SK-N-SH (cell line): ENCODE measurements around the gene AQP5. TPM values are rescaled to one million over a fixed set of nuclear protein-coding genes. Genes with fewer than 3 reads are reported as not detected.

Experiments
- CTCF ChIA-PET: fragments of 300-600, 350-600 bp; formaldehyde crosslinking; extraction: SDS; loops from one replicate; lab custom pipeline; 2021; lab: Yijun Ruan, JAX
- POLR2A ChIA-PET: fragments of 350-600 bp; sonication (Branson Sonifier 250); formaldehyde crosslinking; extraction: SDS; loops from one replicate; lab custom pipeline; 2020; ENCODE audit warnings: antibody characterized with exemption, inconsistent platforms; lab: Yijun Ruan, JAX
- DNase-seq: peaks from one replicate; pipeline ENCODE4 v3.0.0; 2012
- H2AFZ ChIP-seq: fragments of 200-600 bp; sonication (generic); 2 replicates; pipeline ENCODE4 v1.8.1; 2016; ENCODE audit warnings: antibody characterized with exemption, mild to moderate bottlenecking, low read depth
- H3F3A ChIP-seq: fragments of 200-600 bp; sonication (generic); replicated peaks from 2 replicates; pipeline ENCODE3; 2016; ENCODE audit warnings: antibody characterized with exemption, mild to moderate bottlenecking; ENCODE audit not compliant: insufficient read depth
- H3K27ac ChIP-seq, 2 experiments: fragments of 200-500 bp in 1 of 2; fragments of 200-600 bp in 1 of 2; sonication (Bioruptor generic) in 1 of 2; sonication (generic), shearing (Covaris generic) in 1 of 2; 2 replicates each; pipeline versions ENCODE4 v1.5.1 to v1.6.1; 2014 to 2016; ENCODE audit warnings: low read depth in 2 of 2, inconsistent platforms in 1 of 2, low read length in 1 of 2, mild to moderate bottlenecking in 1 of 2, mixed read lengths in 1 of 2
- H3K27me3 ChIP-seq: fragments of 200-600 bp; sonication (generic), shearing (Covaris generic); 2 replicates; pipeline ENCODE4 v1.6.1; 2016; ENCODE audit warnings: mixed run types; ENCODE audit not compliant: insufficient read depth
- H3K36me3 ChIP-seq, 2 experiments: fragments of 200-500 bp in 1 of 2; fragments of 200-600 bp in 1 of 2; sonication (Bioruptor generic) in 1 of 2; sonication (generic) in 1 of 2; replicated peaks in 1 of 2; 2 replicates each; pipeline versions ENCODE3 to v1.5.1; 2014 to 2016; ENCODE audit warnings: low read length in 1 of 2, mild to moderate bottlenecking in 1 of 2; ENCODE audit not compliant: insufficient read depth in 2 of 2, control insufficient read depth in 1 of 2
- H3K4me1 ChIP-seq, 2 experiments: fragments of 200-500 bp in 1 of 2; fragments of 200-600 bp in 1 of 2; sonication (Bioruptor generic) in 1 of 2; sonication (generic), shearing (Covaris generic) in 1 of 2; 2 replicates each; pipeline versions ENCODE4 v1.5.1 to v1.6.1; 2014 to 2016; ENCODE audit warnings: low read depth in 1 of 2, low read length in 1 of 2, mixed run types in 1 of 2; ENCODE audit not compliant: insufficient read depth in 2 of 2, control insufficient read depth in 1 of 2
- H3K4me2 ChIP-seq: fragments of 200-600 bp; sonication (generic), shearing (Covaris generic); 2 replicates; pipeline ENCODE4 v1.6.1; 2017; ENCODE audit warnings: mixed run types
- H3K4me3 ChIP-seq, 2 experiments: fragments of 200-500 bp in 1 of 2; fragments of 200-600 bp in 1 of 2; sonication (Bioruptor generic) in 1 of 2; sonication (generic), shearing (Covaris generic) in 1 of 2; 2 replicates each; pipeline versions ENCODE4 v1.5.1 to v1.8.1; 2014 to 2016; ENCODE audit warnings: low read depth in 2 of 2, inconsistent platforms in 1 of 2, low read length in 1 of 2, mild to moderate bottlenecking in 1 of 2, mixed read lengths in 1 of 2, moderate library complexity in 1 of 2
- H3K79me2 ChIP-seq: fragments of 200-600 bp; sonication (generic); 2 replicates; pipeline ENCODE4 v1.8.1; 2017; ENCODE audit warnings: mild to moderate bottlenecking; ENCODE audit not compliant: insufficient read depth
- H3K9ac ChIP-seq: fragments of 200-600 bp; sonication (generic); 2 replicates; pipeline ENCODE4 v1.6.1; 2017; ENCODE audit warnings: mixed run types
- H3K9me2 ChIP-seq: fragments of 200-600 bp; sonication (generic); 2 replicates; pipeline ENCODE4 v1.6.1; 2017; ENCODE audit warnings: mixed run types
- H3K9me3 ChIP-seq: fragments of 200-600 bp; sonication (generic); 2 replicates; pipeline ENCODE4 v1.6.1; 2017; ENCODE audit warnings: mixed run types, mild to moderate bottlenecking, moderate library complexity
- H4K20me1 ChIP-seq: fragments of 200-600 bp; sonication (generic); 2 replicates; pipeline ENCODE4 v1.6.1; 2017; ENCODE audit warnings: mild to moderate bottlenecking, mixed run types; ENCODE audit not compliant: insufficient read depth
- EP300 ChIP-seq, 2 experiments: IDR thresholded peaks; 2 replicates each; pipeline versions ENCODE4 v1.4.0 to v1.6.1; 2012; ENCODE audit warnings: borderline replicate concordance in 1 of 2, low read depth in 1 of 2, low read length in 1 of 2
- GABPA ChIP-seq: IDR thresholded peaks from 2 replicates; pipeline ENCODE4 v1.4.0; 2012; ENCODE audit warnings: low read depth, mild to moderate bottlenecking
- IRF3 ChIP-seq: fragments of 150-350 bp; IDR thresholded peaks from 2 replicates; pipeline ENCODE4 v1.6.1; 2016; ENCODE audit warnings: mild to moderate bottlenecking, low read depth, low read length
- JUND ChIP-seq: IDR thresholded peaks from 2 replicates; pipeline ENCODE4 v1.4.0; 2012
- MEF2A ChIP-seq: IDR thresholded peaks from 2 replicates; pipeline ENCODE4 v1.4.0; 2012; ENCODE audit warnings: low read depth, borderline replicate concordance
- NFIC ChIP-seq: IDR thresholded peaks from 2 replicates; pipeline ENCODE4 v1.4.0; 2012; ENCODE audit warnings: borderline replicate concordance
- PBX3 ChIP-seq: IDR thresholded peaks from 2 replicates; pipeline ENCODE4; 2012
- RCOR1 ChIP-seq: fragments of 150-350 bp; IDR thresholded peaks from 2 replicates; pipeline ENCODE4 v1.6.1; 2017; ENCODE audit warnings: antibody characterized with exemption, low read length
- REST ChIP-seq: IDR thresholded peaks from 2 replicates; pipeline ENCODE4 v1.6.1; 2012; ENCODE audit warnings: mild to moderate bottlenecking, low read depth, low read length, moderate library complexity
- SIN3A ChIP-seq: IDR thresholded peaks from 2 replicates; pipeline ENCODE4 v1.6.1; 2012; ENCODE audit warnings: low read depth, mild to moderate bottlenecking, low read length, moderate library complexity, borderline replicate concordance
- TAF1 ChIP-seq: IDR thresholded peaks from 2 replicates; pipeline ENCODE4 v1.6.1; 2012; ENCODE audit warnings: low read depth, mild to moderate bottlenecking, low read length, moderate library complexity, borderline replicate concordance
- TCF12 ChIP-seq: IDR thresholded peaks from 2 replicates; pipeline ENCODE4 v1.4.0; 2012
- TEAD4 ChIP-seq: IDR thresholded peaks from 2 replicates; pipeline ENCODE4 v1.4.0; 2012; ENCODE audit warnings: mild to moderate bottlenecking, borderline replicate concordance; ENCODE audit not compliant: insufficient read depth
- USF1 ChIP-seq: IDR thresholded peaks from 2 replicates; pipeline ENCODE4 v1.4.0; 2012; ENCODE audit warnings: low read depth, borderline replicate concordance
- USF2 ChIP-seq: fragments of 150-350 bp; IDR thresholded peaks from 2 replicates; pipeline ENCODE4 v1.6.1; 2017; ENCODE audit warnings: antibody characterized with exemption, low read length, low read depth, borderline replicate concordance
- WGBS: methylation state at CpG from one replicate; pipeline ENCODE4 v1.1.6; 2017; ENCODE audit warnings: low lambda C conversion rate; 5-methylcytosine and 5-hydroxymethylcytosine counted together
- polyA plus RNA-seq, 3 experiments: library from polyadenylated mRNA; depleted of rRNA; stranded (reverse); fragments of >200 nt; gene quantifications; 2 replicates each; pipeline ENCODE4 v1.2.3, GENCODE V29; 2012

AQP5 gene
- polyA plus RNA-seq, 1 of the 3 experiments (the other 2 are of a cell fraction): 0.10 TPM

- CTCF ChIA-PET: interaction anchor here (0.9 to 20.3 kb wide), 7 partner anchors 10 to 345 kb away, joined by 3 to 1401 read pairs (median 110); partner anchors contain the start of gene ASIC1
- DNase-seq: no peak
- WGBS: 83% methylated on average over 11 of the region's 12 CpGs
- H3F3A ChIP-seq: no peaks in the 10 kb centered on the region
- no peaks in the 10 kb centered on the region for H3K9me3 ChIP-seq
- TF ChIP-seq RCOR1: no peak
- TF ChIP-seq USF2: no peak
- TF ChIP-seq IRF3: no peak
- TF ChIP-seq NFIC: no peak
- no peak for TF ChIP-seq GABPA
- no peak for TF ChIP-seq TCF12
- no peak for TF ChIP-seq USF1
- TF ChIP-seq JUND: no peak
- no peak for TF ChIP-seq TAF1
- no peak for TF ChIP-seq TEAD4
- no peak for TF ChIP-seq EP300 (IDR thresholded peaks at IDR 0.05; ENCODE audit: borderline replicate concordance in 1 of 2, low read depth in 1 of 2, low read length in 1 of 2)
- no peak for TF ChIP-seq SIN3A
- no peak for TF ChIP-seq REST
- TF ChIP-seq MEF2A: no peak
- TF ChIP-seq PBX3: no peak
- POLR2A ChIA-PET: interaction anchor here (1.1 kb wide), 1 partner anchor 102 kb away, joined by 3 read pairs; no protein-coding TSS in a partner anchor
- H3K27me3 ChIP-seq: no peaks in the 10 kb centered on the region
- no peaks in the 10 kb centered on the region for H4K20me1 ChIP-seq
- no peak overlapping the region for H3K4me3 ChIP-seq
- H3K79me2 ChIP-seq: no peaks in the 10 kb centered on the region
- H3K36me3 ChIP-seq: no peaks in the 10 kb centered on the region
- H2AFZ ChIP-seq: no peak overlapping the region
- H3K9me2 ChIP-seq: no peaks in the 10 kb centered on the region
- H3K4me2 ChIP-seq: no peak overlapping the region
- peaks cover 0 to 40% of the 10 kb centered on the region in 2 experiments; a peak in 1 of 4 replicates for H3K4me1 ChIP-seq
- no peak overlapping the region for H3K27ac ChIP-seq
- no peak overlapping the region for H3K9ac ChIP-seq
Observed at GRCh38 chr12:49969651-49970429, 8.2 kb downstream of the AQP5 start.
